Nephron progenitor cell (in vitro differentiated cells): Measurements from ENCODE around the gene ANKHD1.
"Not testable (repeated sequence)": the region's sequence is repeated elsewhere in the genome, so short reads cannot be mapped to it uniquely, and the experiment has no call there.

Source experiments
- DNase-seq: peaks from one replicate; pipeline ENCODE4 v3.0.0; 2021
- H3K27ac Mint-ChIP-seq: 2 replicates; pipeline ENCODE4 v1.8.0; 2021; ENCODE audit warnings: mild to moderate bottlenecking, moderate library complexity, mixed read lengths
- H3K27me3 Mint-ChIP-seq: 2 replicates; pipeline ENCODE4 v1.8.0; 2021; ENCODE audit warnings: mild to moderate bottlenecking, low read depth, mixed read lengths; ENCODE audit not compliant: poor library complexity
- H3K36me3 Mint-ChIP-seq: 2 replicates; pipeline ENCODE4 v1.8.0; 2021; ENCODE audit warnings: low read depth, mixed read lengths
- H3K4me1 Mint-ChIP-seq: 2 replicates; pipeline ENCODE4 v1.8.0; 2021; ENCODE audit warnings: mixed read lengths
- H3K4me3 Mint-ChIP-seq: 2 replicates; pipeline ENCODE4 v1.8.0; 2021; ENCODE audit warnings: mild to moderate bottlenecking, moderate library complexity, mixed read lengths
- H3K9me3 Mint-ChIP-seq: 2 replicates; pipeline ENCODE4 v1.8.0; 2021; ENCODE audit warnings: mild to moderate bottlenecking, moderate library complexity, mixed read lengths
- CTCF ChIP-seq: fragments of 200-600 bp; sonication (generic); IDR thresholded peaks from 2 replicates; pipeline ENCODE4 v1.5.0; 2021; ENCODE audit warnings: antibody characterized with exemption

ANKHD1 gene

GRCh38 chr5:140420226-140420570 lies 18.6 kb downstream of the ANKHD1 start:
- Mint-ChIP-seq H3K4me3 (no peak overlapping the region), H3K4me1 (no peaks in the 10 kb centered on the region), H3K27me3 (no peaks in the 10 kb centered on the region), H3K27ac (no peak overlapping the region), H3K9me3 (peaks cover 14% of the 10 kb centered on the region), H3K36me3 (peaks cover 53% of the 10 kb centered on the region)
- no peak for TF ChIP-seq CTCF
- no peak for DNase-seq

DNA sequence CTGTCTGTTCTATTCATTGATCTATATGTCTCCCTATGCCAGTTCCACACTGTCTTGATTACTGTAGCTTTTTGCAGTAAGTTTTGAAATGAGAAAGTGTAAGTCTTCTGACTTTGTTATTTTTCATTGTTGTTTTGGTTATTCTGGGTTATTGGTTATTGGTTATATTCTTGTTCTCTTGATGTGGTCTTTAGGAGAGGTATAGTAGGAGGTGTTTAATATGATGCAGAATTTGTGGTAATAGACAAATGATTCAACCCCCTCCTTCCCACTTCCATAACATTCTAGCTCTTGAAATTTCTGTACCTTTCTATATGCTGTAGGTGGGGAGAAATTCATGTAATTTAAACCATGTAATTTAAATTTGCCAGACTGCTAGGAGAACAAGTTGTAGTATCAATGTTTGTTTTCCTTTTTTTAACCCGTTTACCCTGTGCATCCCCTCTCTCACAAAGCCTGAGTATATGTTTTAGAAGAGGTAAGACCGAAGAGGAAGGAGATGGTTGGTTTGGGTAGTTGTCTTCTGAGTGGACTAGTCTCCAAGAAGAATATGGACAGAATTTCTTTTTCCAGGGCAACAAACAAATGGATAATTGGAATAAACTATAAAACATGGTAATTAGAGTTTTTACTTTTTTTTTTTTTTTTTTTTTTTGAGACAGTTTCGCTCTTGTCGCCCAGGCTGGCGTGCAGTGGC lies 19.2 kb downstream of the ANKHD1 start:
- H3K4me3 Mint-ChIP-seq = no peak overlapping the region
- no peak overlapping the region for H3K27ac Mint-ChIP-seq
- H3K27me3 Mint-ChIP-seq = no peaks in the 10 kb centered on the region
- H3K36me3 Mint-ChIP-seq = peaks cover 58% of the 10 kb centered on the region
- no peak for DNase-seq
- peaks cover 17% of the 10 kb centered on the region for H3K9me3 Mint-ChIP-seq
- no peaks in the 10 kb centered on the region for H3K4me1 Mint-ChIP-seq
- no peak for TF ChIP-seq CTCF

GRCh38 chr5:140421375-140421774 lies 19.7 kb downstream of the ANKHD1 start:
- not testable (repeated sequence) for DNase-seq, H3K27ac Mint-ChIP-seq, H3K4me1 Mint-ChIP-seq, H3K27me3 Mint-ChIP-seq, H3K4me3 Mint-ChIP-seq
- Mint-ChIP-seq H3K9me3 (peaks cover 18% of the 10 kb centered on the region), H3K36me3 (peaks cover 59% of the 10 kb centered on the region)

GRCh38 chr5:140423609-140424008 lies 22.0 kb downstream of the ANKHD1 start:
- DNase-seq = no peak
- Mint-ChIP-seq H3K4me3 (no peak overlapping the region), H3K9me3 (peaks cover 30% of the 10 kb centered on the region), H3K27ac (no peak overlapping the region), H3K27me3 (no peaks in the 10 kb centered on the region), H3K36me3 (peaks cover 69% of the 10 kb centered on the region), H3K4me1 (no peaks in the 10 kb centered on the region)
- TF ChIP-seq CTCF = no peak

DNA sequence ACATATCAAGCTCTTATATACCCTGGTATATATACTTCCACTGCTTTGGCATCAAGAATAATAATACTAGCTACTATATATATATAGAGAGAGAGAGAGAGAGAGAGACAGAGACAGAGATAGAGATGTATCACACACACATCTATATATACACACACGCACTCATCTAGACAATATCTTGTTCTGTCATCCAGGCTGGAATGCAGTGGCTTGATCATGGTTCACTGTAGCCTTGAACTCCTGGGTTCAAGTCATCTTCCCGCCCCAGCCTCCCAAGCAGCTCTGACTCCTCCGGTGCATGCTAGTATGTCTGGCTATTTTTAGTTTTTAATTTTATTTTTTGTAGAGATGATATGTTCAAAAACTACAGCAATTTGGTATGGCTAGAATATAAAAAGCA lies 22.5 kb downstream of the ANKHD1 start:
- H3K36me3 Mint-ChIP-seq = peaks cover 67% of the 10 kb centered on the region
- no peak for TF ChIP-seq CTCF
- H3K4me1 Mint-ChIP-seq = no peaks in the 10 kb centered on the region
- DNase-seq = no peak
- H3K4me3 Mint-ChIP-seq = no peak overlapping the region
- no peaks in the 10 kb centered on the region for H3K27me3 Mint-ChIP-seq
- peaks cover 31% of the 10 kb centered on the region for H3K9me3 Mint-ChIP-seq
- no peak overlapping the region for H3K27ac Mint-ChIP-seq

- not testable (repeated sequence) for H3K4me1 Mint-ChIP-seq, DNase-seq
These were observed 26.1 kb downstream of the ANKHD1 start for GRCh38 chr5:140427726-140428125.

GRCh38 chr5:140429724-140430123 lies 28.1 kb downstream of the ANKHD1 start:
- no peak for TF ChIP-seq CTCF

More at GRCh38 chr5:140427726-140428125, 26.1 kb downstream of the ANKHD1 start:
- Mint-ChIP-seq H3K36me3 (peaks cover 48% of the 10 kb centered on the region), H3K9me3 (peaks cover 31% of the 10 kb centered on the region)
- not testable (repeated sequence) for H3K27ac Mint-ChIP-seq, H3K4me3 Mint-ChIP-seq, H3K27me3 Mint-ChIP-seq

More at GRCh38 chr5:140429724-140430123, 28.1 kb downstream of the ANKHD1 start:
- no peaks in the 10 kb centered on the region for H3K4me1 Mint-ChIP-seq
- H3K27ac Mint-ChIP-seq = peak overlapping the region; percentile 15
- H3K27me3 Mint-ChIP-seq = no peaks in the 10 kb centered on the region
- H3K36me3 Mint-ChIP-seq = peaks cover 32% of the 10 kb centered on the region
- H3K9me3 Mint-ChIP-seq = peaks cover 25% of the 10 kb centered on the region
- DNase-seq = no peak
- no peak overlapping the region for H3K4me3 Mint-ChIP-seq
